Fibroblast of skin of back (primary cell): ENCODE results near the gene NRF1.

ENCODE experiments used
- DNase-seq: peaks from one replicate; pipeline ENCODE4 v3.0.0-alpha.2; 2013

Gene NRF1

GRCh38 chr7:129740574-129741410, 129.3 kb downstream of the NRF1 start:
- DNase-seq = no peak

- DNase-seq = no peak
Measured at GRCh38 chr7:129741743-129742213, 130.3 kb downstream of the NRF1 start.

DNA sequence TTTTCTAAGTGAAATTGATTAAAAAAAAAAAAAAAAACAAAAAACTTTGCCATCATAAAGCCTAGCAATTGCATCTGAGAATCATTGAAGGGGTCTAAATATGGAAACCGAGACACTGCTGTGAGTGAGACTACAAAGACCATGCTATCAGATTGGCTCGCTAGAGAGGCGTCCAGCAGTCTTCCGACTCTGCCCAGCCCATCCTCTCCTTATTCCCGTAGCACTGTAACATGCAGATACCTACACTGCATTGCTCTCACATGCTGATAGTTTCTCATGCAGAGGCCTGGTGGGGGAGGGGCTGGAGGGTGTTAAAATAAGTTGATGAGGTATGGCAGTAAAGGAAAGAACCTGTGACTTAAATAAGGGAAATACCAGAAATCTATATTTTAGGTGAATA, 130.7 kb downstream of the NRF1 start:
- no peak for DNase-seq

DNA sequence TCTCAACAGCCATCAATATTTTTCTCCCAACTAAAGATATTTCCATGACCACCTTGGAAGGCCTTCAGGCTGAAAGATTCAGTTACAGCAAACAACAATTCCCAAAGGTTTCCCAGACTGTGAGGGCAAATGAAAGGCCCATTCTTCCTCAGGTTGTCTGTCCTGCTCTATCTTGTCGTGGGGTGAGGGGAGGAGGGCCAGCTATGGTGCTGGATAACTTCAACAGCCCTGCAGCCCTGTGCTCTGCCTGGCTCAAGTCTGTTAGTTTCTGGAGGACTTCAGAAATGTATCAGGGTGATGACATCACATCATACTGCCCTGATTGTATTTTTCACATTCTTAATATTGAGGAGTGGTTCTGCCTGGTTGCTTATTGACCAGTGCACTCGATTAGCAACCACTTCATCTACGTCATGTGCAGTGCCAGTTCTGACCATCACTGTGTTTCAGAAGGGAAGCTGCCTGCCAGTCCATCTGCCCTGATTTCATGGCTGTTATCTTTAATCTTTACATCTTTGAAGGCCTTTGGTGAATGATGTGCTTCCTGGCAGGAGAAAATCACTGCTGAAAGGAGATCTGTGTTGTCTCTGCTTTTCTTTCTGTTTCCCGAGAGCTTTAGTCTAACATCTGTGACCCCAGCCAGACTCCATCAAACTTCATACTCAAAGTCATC, 135.5 kb downstream of the NRF1 start:
- no peak for DNase-seq

DNA sequence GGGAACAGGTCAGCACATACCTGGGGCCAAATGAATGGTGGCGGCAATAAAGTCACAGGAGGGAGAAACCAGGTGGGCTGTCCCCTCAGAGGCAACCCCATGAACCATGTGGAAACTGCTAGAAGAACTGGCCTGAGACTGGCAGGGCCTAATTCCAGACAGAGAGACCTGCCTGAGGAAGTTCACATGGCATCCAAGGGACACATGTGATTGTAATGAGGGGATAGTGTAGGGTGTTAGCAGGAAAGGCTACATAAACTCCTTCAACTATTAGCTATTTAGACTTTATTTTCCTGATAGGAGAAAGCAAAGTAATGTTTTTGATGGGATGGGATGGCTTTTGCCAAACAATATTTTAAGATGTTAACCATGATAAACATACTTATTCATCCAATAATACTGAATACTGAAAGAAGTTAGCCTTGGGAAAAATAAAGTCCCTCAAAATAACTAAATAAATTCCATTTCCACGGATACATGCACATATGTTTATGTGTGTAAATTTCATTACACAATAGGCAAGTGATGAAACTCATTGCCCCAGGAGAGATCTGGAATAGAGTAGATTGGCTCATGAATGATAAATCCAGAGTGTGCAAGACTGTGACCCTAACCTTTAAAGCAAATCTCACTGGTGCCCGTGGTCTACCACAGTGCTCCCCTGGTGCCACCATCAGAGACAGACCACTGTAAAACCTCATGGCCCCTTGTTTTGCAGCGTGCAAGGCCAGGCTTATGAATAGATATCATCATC, 137.0 kb downstream of the NRF1 start:
- DNase-seq = no peak

GRCh38 chr7:129750091-129750490, 138.6 kb downstream of the NRF1 start:
- DNase-seq = no peak

GRCh38 chr7:129750501-129750900, 139.0 kb downstream of the NRF1 start:
- no peak for DNase-seq

GRCh38 chr7:129751916-129752315, 140.4 kb downstream of the NRF1 start:
- no peak for DNase-seq

- no peak for DNase-seq
Measured at GRCh38 chr7:129752760-129753159, 141.2 kb downstream of the NRF1 start.

DNA sequence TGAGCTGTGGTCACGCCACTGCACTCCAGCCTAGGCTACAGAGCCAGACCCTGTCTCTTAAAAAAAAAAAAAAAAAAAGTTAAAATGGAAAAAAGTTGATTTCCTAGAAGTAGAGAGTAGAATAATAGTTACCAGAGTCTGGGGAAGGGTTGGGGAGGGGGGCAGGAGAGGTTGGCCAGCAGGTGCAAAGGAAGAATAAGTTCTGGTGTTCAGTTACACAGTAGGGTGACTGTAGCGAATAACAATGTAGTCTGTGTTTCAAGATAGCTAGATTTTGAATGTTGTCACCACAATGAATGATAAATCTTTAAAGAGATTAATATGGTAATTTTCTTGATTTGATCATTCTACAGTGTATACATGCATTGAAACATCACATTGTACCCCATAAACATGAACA, 142.9 kb downstream of the NRF1 start:
- DNase-seq = no peak

- DNase-seq = no peak
Measured at GRCh38 chr7:129757991-129758390, 146.5 kb downstream of the NRF1 start.

DNA sequence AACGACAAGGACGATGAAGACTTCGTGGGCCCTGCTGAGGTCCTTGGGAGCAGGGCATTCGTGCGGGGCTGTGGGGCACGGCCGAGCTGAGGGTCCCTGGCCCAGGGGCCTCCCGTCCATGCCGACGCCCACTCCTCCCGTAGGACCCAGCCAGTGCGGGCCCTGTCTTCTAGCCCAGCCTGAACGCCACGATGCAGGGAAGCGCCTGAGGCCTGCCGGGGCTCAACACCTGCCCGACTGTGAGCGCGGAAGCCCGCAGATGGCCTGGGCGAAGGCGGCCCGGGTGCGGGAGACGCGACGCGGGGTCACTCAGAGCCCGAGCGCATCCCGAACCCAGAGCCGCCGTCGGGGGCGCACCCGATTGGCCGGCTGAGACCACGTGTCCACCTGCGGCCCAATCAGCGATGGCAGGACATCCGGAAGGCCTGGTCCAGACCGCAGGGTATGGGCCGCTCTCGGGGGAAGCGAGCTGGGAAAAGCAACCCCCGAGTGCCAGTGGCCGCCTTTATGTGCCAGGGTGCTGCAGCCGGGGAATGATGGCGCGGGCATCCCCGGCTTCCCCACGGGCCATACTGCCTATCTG, 151.0 kb downstream of the NRF1 start:
- DNase-seq = no peak

DNA sequence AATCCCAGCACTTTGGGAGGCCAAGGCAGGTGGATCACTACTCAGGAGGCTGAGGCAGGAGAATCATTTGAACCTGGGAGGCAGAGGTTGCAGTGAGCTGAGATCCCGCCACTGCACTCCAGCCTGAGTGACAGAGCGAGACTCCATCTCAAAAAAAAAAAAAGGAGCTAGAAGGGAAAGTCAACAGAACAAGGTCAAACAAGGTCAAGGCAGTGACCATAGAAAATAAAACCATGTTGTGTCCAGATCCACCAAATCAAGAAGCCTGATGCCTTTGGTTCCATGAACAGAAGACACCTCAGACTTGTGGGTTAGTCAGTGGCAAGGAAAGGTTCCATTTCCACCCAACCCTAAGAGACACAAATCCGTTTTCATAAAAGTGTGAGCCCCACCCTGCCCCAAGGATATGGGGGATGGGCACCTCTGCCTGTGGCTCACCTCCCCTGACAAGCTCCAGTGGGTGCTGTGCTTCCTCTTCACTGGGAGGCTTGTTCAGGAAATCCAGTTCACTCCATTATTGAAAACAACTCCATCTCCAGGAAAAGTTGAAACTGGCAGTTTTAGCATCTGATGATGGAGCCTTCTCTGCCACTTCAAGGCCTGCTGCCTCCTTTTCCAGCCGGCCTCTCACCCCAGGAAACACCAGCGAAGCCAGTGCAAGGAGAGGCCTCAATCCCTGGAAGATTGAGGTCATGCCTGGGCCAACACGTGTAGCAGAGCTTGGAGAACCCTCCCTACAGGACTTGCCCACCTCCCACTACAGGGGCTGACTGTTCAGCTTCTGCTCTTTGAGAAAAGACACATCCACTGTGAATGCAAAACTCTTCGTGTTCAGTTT, 152.9 kb downstream of the NRF1 start:
- DNase-seq = no peak

- DNase-seq = no peak
Measured at GRCh38 chr7:129765352-129765751, 153.8 kb downstream of the NRF1 start.

GRCh38 chr7:129767120-129768015, 155.8 kb downstream of the NRF1 start:
- DNase-seq = no peak

DNA sequence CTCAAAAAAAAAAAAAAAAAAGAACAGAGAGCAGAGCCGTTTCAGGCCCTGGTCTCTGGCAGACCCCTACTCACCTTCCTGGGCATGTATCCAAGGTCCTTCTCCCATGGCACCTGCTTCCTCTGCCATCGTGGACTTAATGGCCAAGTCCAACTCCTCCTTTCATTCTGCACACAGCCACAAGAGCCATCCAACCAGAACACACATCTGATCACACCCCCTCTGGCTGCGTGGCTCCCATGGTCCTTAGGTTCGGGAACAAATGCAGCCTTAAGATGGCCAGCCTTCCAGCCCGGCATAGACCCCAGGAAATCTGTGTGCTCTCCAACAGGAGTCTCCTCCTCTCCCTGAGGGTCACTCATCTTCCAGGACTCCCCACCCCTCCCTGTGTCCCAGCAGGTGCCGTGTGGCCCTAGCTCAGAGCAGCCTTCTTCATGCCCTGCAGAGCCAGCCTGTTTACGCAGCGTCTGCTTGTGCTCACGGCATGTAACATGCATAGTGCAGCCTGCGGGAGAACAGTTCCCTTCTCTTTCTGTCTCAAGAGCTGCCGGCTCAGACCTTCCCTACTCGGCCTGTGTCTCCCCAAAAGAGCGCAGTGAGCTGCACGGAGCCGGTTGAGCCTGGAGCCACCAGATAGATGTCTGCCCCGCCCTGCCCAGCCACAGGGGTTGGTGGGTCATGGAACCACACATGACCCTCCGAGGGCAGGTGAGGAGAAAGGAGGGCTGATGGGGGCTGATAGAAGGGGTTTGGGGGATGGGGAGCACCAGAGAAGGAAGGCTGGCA, 157.3 kb downstream of the NRF1 start:
- DNase-seq = no peak

DNA sequence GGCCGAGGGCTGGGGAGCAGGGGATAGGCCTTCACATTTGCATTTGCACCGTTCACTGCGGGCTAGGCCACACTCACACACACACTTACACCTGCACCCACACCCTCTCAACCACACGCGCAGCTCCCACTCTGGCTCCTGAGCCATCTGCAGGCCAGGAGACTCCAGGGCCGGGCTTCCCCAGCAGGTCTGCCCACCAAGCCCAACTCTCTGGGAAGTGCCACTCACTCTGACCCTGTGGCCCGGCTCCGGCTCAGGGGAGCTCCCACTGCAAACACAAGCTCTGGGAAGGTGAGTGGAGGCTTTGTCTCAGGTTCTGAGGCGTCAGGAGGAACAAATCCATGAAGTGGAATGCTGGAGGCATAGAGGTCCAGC, 157.9 kb downstream of the NRF1 start:
- no peak for DNase-seq

- no peak for DNase-seq
Measured at GRCh38 chr7:129769866-129770808, 158.6 kb downstream of the NRF1 start.
